ENCODE measurements around the gene CXCR6. TPM values are rescaled to one million over a fixed set of nuclear protein-coding genes. Genes with fewer than 3 reads are reported as not detected.

Gene CXCR6
- total RNA-seq, 2 donors from 2014 or later = 1.0 to 1.6 TPM

GRCh38 chr3:45933591-45933990 is 9.7 kb upstream of the CXCR6 start:
- H3K27me3 ChIP-seq = no peaks in the 10 kb centered on the region
- H3K9ac ChIP-seq (ENCODE audit: low read depth in 2 of 2, low read length in 2 of 2) = no peak overlapping the region
- TF ChIP-seq CTCF (IDR thresholded peaks at IDR 0.05) = no peak
- H3K9me3 ChIP-seq = no peaks in the 10 kb centered on the region
- H3K36me3 ChIP-seq = peaks cover 8% of the 10 kb centered on the region
- H3K4me1 ChIP-seq = no peaks in the 10 kb centered on the region
- intact Hi-C loops (cut with DNase I) = no loop called here
- H3K4me3 ChIP-seq = no peak overlapping the region
- no peak overlapping the region for H3K27ac ChIP-seq
- DNase-seq = no peak

GRCh38 chr3:45936261-45936660 is 7.0 kb upstream of the CXCR6 start:
- no peak for DNase-seq
- intact Hi-C loops (cut with DNase I) = no loop called here
- H3K4me1 ChIP-seq = no peaks in the 10 kb centered on the region
- H3K9ac ChIP-seq (ENCODE audit: low read depth in 2 of 2, low read length in 2 of 2) = no peak overlapping the region
- H3K27me3 ChIP-seq = no peaks in the 10 kb centered on the region
- H3K4me3 ChIP-seq = no peak overlapping the region
- H3K9me3 ChIP-seq = no peaks in the 10 kb centered on the region
- no peak for TF ChIP-seq CTCF (IDR thresholded peaks at IDR 0.05)
- no peak overlapping the region for H3K27ac ChIP-seq
- no peaks in the 10 kb centered on the region for H3K36me3 ChIP-seq

GRCh38 chr3:45937206-45938042 is 5.8 kb upstream of the CXCR6 start:
- H3K4me3 ChIP-seq = no peak overlapping the region
- H3K9me3 ChIP-seq = no peaks in the 10 kb centered on the region
- no peaks in the 10 kb centered on the region for H3K27me3 ChIP-seq
- intact Hi-C loops (cut with DNase I) = loop anchor here (2.0 kb wide), 1 partner anchor 141 kb away; no protein-coding TSS in a partner anchor
- no peak for TF ChIP-seq CTCF (IDR thresholded peaks at IDR 0.05)
- H3K4me1 ChIP-seq = no peaks in the 10 kb centered on the region
- DNase-seq = no peak
- H3K36me3 ChIP-seq = no peaks in the 10 kb centered on the region
- H3K27ac ChIP-seq = no peak overlapping the region
- H3K9ac ChIP-seq (ENCODE audit: low read depth in 2 of 2, low read length in 2 of 2) = no peak overlapping the region

- Histone ChIP-seq H3K9me3 (no peaks in the 10 kb centered on the region), H3K4me1 (no peaks in the 10 kb centered on the region), H3K27ac (no peak overlapping the region), H3K4me3 (no peak overlapping the region), H3K36me3 (no peaks in the 10 kb centered on the region), H3K27me3 (no peaks in the 10 kb centered on the region), H3K9ac (ENCODE audit: low read depth in 2 of 2, low read length in 2 of 2) (no peak overlapping the region)
- no peak for TF ChIP-seq CTCF (IDR thresholded peaks at IDR 0.05)
- intact Hi-C loops (cut with DNase I) = loop anchor here (2.0 kb wide), 1 partner anchor 141 kb away; no protein-coding TSS in a partner anchor
- DNase-seq = no peak
Observed at GRCh38 chr3:45938043-45938435, 5.2 kb upstream of the CXCR6 start.

- no peak overlapping the region for H3K9ac ChIP-seq (ENCODE audit: low read depth in 2 of 2, low read length in 2 of 2)
Observed at GRCh38 chr3:45938864-45939263, 4.4 kb upstream of the CXCR6 start.

More at GRCh38 chr3:45938864-45939263, 4.4 kb upstream of the CXCR6 start:
- Histone ChIP-seq H3K4me1 (no peaks in the 10 kb centered on the region), H3K4me3 (no peak overlapping the region), H3K9me3 (no peaks in the 10 kb centered on the region), H3K36me3 (no peaks in the 10 kb centered on the region), H3K27me3 (no peaks in the 10 kb centered on the region), H3K27ac (no peak overlapping the region)
- peak; percentile 85 for DNase-seq
- intact Hi-C loops (cut with DNase I) = loop anchor here (2.0 kb wide), 1 partner anchor 140 kb away; no protein-coding TSS in a partner anchor
- peak; percentile 81 for TF ChIP-seq CTCF (IDR thresholded peaks at IDR 0.05)

All from colonic mucosa (tissue), 4 donors.